Epithelial cell of esophagus (primary cell): ENCODE data around the gene PPP1R13L.
"Not testable (repeated sequence)": the region's sequence is repeated elsewhere in the genome, so short reads cannot be mapped to it uniquely, and the experiment has no call there.

Source experiments
- DNase-seq: peaks from one replicate; pipeline ENCODE4 v3.0.0; 2010; ENCODE audit warnings: low read depth
- H3K4me3 ChIP-seq: 2 replicates; pipeline ENCODE4 v1.5.1; 2011; ENCODE audit warnings: mild to moderate bottlenecking, low read length, control low read depth
- CTCF ChIP-seq: IDR thresholded peaks from 2 replicates; pipeline ENCODE4 v1.5.1; 2011; ENCODE audit warnings: low read depth, mild to moderate bottlenecking, low read length, control low read depth, inconsistent platforms; ENCODE audit not compliant: insufficient read depth; ENCODE audit errors: missing control alignments

Gene PPP1R13L

GRCh38 chr19:45409557-45409920 lies 4.7 kb upstream of the PPP1R13L start:
- TF ChIP-seq CTCF: no peak
- no peak overlapping the region for H3K4me3 ChIP-seq
- DNase-seq: no peak

GRCh38 chr19:45408830-45409556 lies 4.1 kb upstream of the PPP1R13L start:
- TF ChIP-seq CTCF: no peak
- DNase-seq: no peak

GRCh38 chr19:45408121-45408520 lies 3.3 kb upstream of the PPP1R13L start:
- no peak for TF ChIP-seq CTCF
- DNase-seq: no peak
- no peak overlapping the region for H3K4me3 ChIP-seq

More at GRCh38 chr19:45408830-45409556, 4.1 kb upstream of the PPP1R13L start:
- H3K4me3 ChIP-seq: no peak overlapping the region

GRCh38 chr19:45407585-45407984 lies 2.7 kb upstream of the PPP1R13L start:
- not testable (repeated sequence) for DNase-seq
- H3K4me3 ChIP-seq: peak overlapping the region; percentile 100

- no peak for TF ChIP-seq CTCF
- peak overlapping the region; percentile 100 for H3K4me3 ChIP-seq
- DNase-seq: no peak
These were observed 2.2 kb upstream of the PPP1R13L start for GRCh38 chr19:45407091-45407375.

- H3K4me3 ChIP-seq: peak within 1 kb of the TSS; percentile 100
- DNase-seq: peak; percentile 89
- TF ChIP-seq CTCF: no peak
These were observed 1.6 kb upstream of the PPP1R13L start, which contains the start of gene POLR1G for GRCh38 chr19:45406226-45407090. Gene POLR1G (plus strand): TSS chr19:45406644. CDS start chr19:45406697, 53 bp downstream.

- peak; percentile 97 for DNase-seq
- peak overlapping the region; percentile 100 for H3K4me3 ChIP-seq
- no peak for TF ChIP-seq CTCF
These were observed 761 bp upstream of the PPP1R13L start for GRCh38 chr19:45405435-45406225.
